ENCODE results near the gene DEFB132.

- TF ChIP-seq, protein P1, sequence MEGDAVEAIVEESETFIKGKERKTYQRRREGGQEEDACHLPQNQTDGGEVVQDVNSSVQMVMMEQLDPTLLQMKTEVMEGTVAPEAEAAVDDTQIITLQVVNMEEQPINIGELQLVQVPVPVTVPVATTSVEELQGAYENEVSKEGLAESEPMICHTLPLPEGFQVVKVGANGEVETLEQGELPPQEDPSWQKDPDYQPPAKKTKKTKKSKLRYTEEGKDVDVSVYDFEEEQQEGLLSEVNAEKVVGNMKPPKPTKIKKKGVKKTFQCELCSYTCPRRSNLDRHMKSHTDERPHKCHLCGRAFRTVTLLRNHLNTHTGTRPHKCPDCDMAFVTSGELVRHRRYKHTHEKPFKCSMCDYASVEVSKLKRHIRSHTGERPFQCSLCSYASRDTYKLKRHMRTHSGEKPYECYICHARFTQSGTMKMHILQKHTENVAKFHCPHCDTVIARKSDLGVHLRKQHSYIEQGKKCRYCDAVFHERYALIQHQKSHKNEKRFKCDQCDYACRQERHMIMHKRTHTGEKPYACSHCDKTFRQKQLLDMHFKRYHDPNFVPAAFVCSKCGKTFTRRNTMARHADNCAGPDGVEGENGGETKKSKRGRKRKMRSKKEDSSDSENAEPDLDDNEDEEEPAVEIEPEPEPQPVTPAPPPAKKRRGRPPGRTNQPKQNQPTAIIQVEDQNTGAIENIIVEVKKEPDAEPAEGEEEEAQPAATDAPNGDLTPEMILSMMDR (IDR thresholded peaks at IDR 0.05) = no peak
- TF ChIP-seq POLR2A (IDR thresholded peaks at IDR 0.05) = no peak
Measured at GRCh38 chr20:271528-271927, 14.0 kb downstream of the DEFB132 start.
